GM19467 (cell line): ENCODE measurements around the gene SPECC1L.
"Not testable (repeated sequence)": the region's sequence is repeated elsewhere in the genome, so short reads cannot be mapped to it uniquely, and the experiment has no call there.

Source experiments
- ATAC-seq: cut with Tn5 transposase; IDR thresholded peaks from one replicate; pipeline ENCODE4 v1.9.1; 2021; ENCODE audit warnings: mild to moderate bottlenecking, moderate library complexity; ENCODE audit not compliant: unreplicated experiment

SPECC1L gene

GRCh38 chr22:24245584-24246561 is 24.8 kb upstream of the SPECC1L start:
- not testable (repeated sequence) for ATAC-seq

GRCh38 chr22:24247011-24247507 is 23.6 kb upstream of the SPECC1L start:
- ATAC-seq, result no peak

- ATAC-seq, result no peak
Measured at GRCh38 chr22:24247564-24248344, 22.9 kb upstream of the SPECC1L start.

- ATAC-seq, result not testable (repeated sequence)
Measured at GRCh38 chr22:24248611-24249010, 22.0 kb upstream of the SPECC1L start.

- not testable (repeated sequence) for ATAC-seq
Measured at GRCh38 chr22:24249413-24249812, 21.2 kb upstream of the SPECC1L start.

GRCh38 chr22:24251286-24251685 is 19.3 kb upstream of the SPECC1L start:
- not testable (repeated sequence) for ATAC-seq

- ATAC-seq, result not testable (repeated sequence)
Measured at GRCh38 chr22:24253126-24253525, 17.5 kb upstream of the SPECC1L start.

GRCh38 chr22:24256136-24256535 is 14.5 kb upstream of the SPECC1L start:
- ATAC-seq, result not testable (repeated sequence)

- ATAC-seq, result not testable (repeated sequence)
Measured at GRCh38 chr22:24256736-24257135, 13.9 kb upstream of the SPECC1L start.

GRCh38 chr22:24259459-24259858 is 11.2 kb upstream of the SPECC1L start:
- not testable (repeated sequence) for ATAC-seq

GRCh38 chr22:24262185-24262749 is 8.4 kb upstream of the SPECC1L start:
- ATAC-seq, result not testable (repeated sequence)

- not testable (repeated sequence) for ATAC-seq
Measured at GRCh38 chr22:24263479-24263878, 7.2 kb upstream of the SPECC1L start.

- ATAC-seq, result not testable (repeated sequence)
Measured at GRCh38 chr22:24264329-24264896, 6.2 kb upstream of the SPECC1L start.

- no peak for ATAC-seq
Measured at GRCh38 chr22:24265734-24266133, 4.9 kb upstream of the SPECC1L start.

GRCh38 chr22:24266495-24266894 is 4.1 kb upstream of the SPECC1L start:
- not testable (repeated sequence) for ATAC-seq

GRCh38 chr22:24271386-24271854 is 789 bp downstream of the SPECC1L start:
- ATAC-seq, result no peak

- ATAC-seq, result not testable (repeated sequence)
Measured at GRCh38 chr22:24273031-24273430, 2.4 kb downstream of the SPECC1L start.

GRCh38 chr22:24273906-24274305 is 3.3 kb downstream of the SPECC1L start:
- not testable (repeated sequence) for ATAC-seq

GRCh38 chr22:24274696-24275405 is 4.2 kb downstream of the SPECC1L start:
- ATAC-seq, result not testable (repeated sequence)

- not testable (repeated sequence) for ATAC-seq
Measured at GRCh38 chr22:24280363-24280762, 9.7 kb downstream of the SPECC1L start.
